Gastrocnemius medialis (tissue), 4 donors: Measurements from ENCODE around the gene ACADL. TPM values are rescaled to one million over a fixed set of nuclear protein-coding genes. Genes with fewer than 3 reads are reported as not detected.
A peak's percentile ranks its signal among the peaks of the same experiment; 100 is the strongest.

Experiments used
- ATAC-seq, 2 donors: fragments of 150-250 bp; one replicate each; pipeline ENCODE4 v1.9.1; 2016
- DNase-seq, 2 donors: peaks; one replicate each; pipeline ENCODE4 v3.0.0-alpha.2; 2019
- H3K27ac ChIP-seq, 4 donors: fragments of 200-600 bp; sonication (generic); 1 replicate in 1 of 4; 2 replicates in 3 of 4; pipeline ENCODE4 v1.5.1; 2016 to 2018; ENCODE audit warnings: mild to moderate bottlenecking in 2 of 4, moderate library complexity in 1 of 4
- H3K27me3 ChIP-seq, 3 donors: fragments of 200-600 bp; sonication (generic) in 2 of 3; 1 replicate in 1 of 3; 2 replicates in 2 of 3; pipeline versions ENCODE4 v1.5.1 to v1.6.0; 2016 to 2019; ENCODE audit warnings: mild to moderate bottlenecking in 1 of 3, moderate library complexity in 1 of 3
- H3K36me3 ChIP-seq, 2 donors: fragments of 200-600 bp; sonication (generic) in 1 of 2; one replicate each; pipeline ENCODE4 v1.5.1; 2017 to 2018
- H3K4me1 ChIP-seq, 2 donors: fragments of 200-600 bp; sonication (generic) in 1 of 2; one replicate each; pipeline ENCODE4 v1.5.1; 2016 to 2017; ENCODE audit warnings: mild to moderate bottlenecking in 2 of 2
- H3K4me3 ChIP-seq, 4 donors: fragments of 200-600 bp; sonication (generic) in 3 of 4; 1 replicate in 1 of 4; 2 replicates in 3 of 4; pipeline ENCODE4 v1.5.1; 2016 to 2019; ENCODE audit warnings: mild to moderate bottlenecking in 2 of 4
- H3K9me3 ChIP-seq, 3 donors: fragments of 200-600 bp; sonication (generic) in 2 of 3; 1 replicate in 1 of 3; 2 replicates in 2 of 3; pipeline ENCODE4 v1.5.1; 2016 to 2019
- CTCF ChIP-seq, 5 experiments: fragments of 450-650 bp in 3 of 5; fragments of 200-600 bp in 2 of 5; sonication (generic) in 2 of 5; IDR thresholded peaks in 4 of 5; conservative IDR thresholded peaks in 1 of 5; 1 replicate in 4 of 5; 2 replicates in 1 of 5; pipeline ENCODE4 v1.5.1; 2016 to 2019; ENCODE audit warnings: antibody characterized with exemption in 5 of 5, mild to moderate bottlenecking in 3 of 5, moderate library complexity in 3 of 5
- POLR2A ChIP-seq, 2 donors: fragments of 450-650 bp; IDR thresholded peaks; one replicate each; pipeline ENCODE4 v1.6.1; 2017; ENCODE audit warnings: antibody characterized with exemption in 2 of 2, mild to moderate bottlenecking in 2 of 2, moderate library complexity in 2 of 2
- in situ Hi-C, 4 donors: fragments of 200-750 bp; cut with MboI; loops; one replicate each; pipeline versions ENCODE4 v1.15.0 to v1.8.0; 2017; ENCODE audit warnings: low sequenced_read_pairs in 4 of 4
- intact Hi-C: fragments of 100-400 bp; cut with DNase I; formaldehyde crosslinking; loops from one replicate; pipeline ENCODE4 v1.15.1; 2023; ENCODE audit warnings: low total_unique reads
- total RNA-seq, 4 donors: library from RNA; depleted of rRNA; stranded (reverse); fragments of >200 nt; gene quantifications; one replicate each; pipeline versions ENCODE4 v1.1.0 to v1.2.3, GENCODE V29; 2016

ACADL gene
- total RNA-seq, 4 donors from 2014 or later = 1.6 to 8.2 (median 5.3) TPM

DNA sequence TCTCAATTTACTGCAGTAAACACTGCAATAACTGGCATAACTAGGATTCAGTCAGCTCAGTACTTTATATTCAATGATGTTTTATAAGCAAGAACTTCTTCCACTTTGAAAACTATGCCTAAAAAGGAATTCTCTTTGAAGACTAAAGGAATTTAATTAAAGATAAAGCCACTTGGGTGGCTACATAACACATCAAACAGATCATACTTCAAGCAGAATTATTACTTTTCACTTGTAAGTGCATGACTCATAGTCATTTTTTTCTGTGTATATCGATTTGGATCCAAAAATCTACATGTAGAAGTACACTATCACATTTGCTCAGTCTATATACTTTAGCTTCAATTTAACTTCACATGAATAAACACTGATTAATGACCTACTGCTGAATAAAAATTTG is 58.0 kb downstream of the ACADL start:
- no peaks in the 10 kb centered on the region for H3K9me3 ChIP-seq
- DNase-seq = no peak
- H3K36me3 ChIP-seq = no peaks in the 10 kb centered on the region
- no peak overlapping the region for H3K4me3 ChIP-seq
- peak overlapping the region; percentile 99 to 100 (median 100) for H3K27ac ChIP-seq
- ATAC-seq = no peak
- peaks cover 52 to 61% of the 10 kb centered on the region in 2 donors for H3K4me1 ChIP-seq
- TF ChIP-seq CTCF (IDR thresholded peaks at IDR 0.05 in 4 of 5, conservative IDR thresholded peaks at IDR 0.05 in 1 of 5) (no peak), POLR2A (IDR thresholded peaks at IDR 0.05) (no peak)
- intact Hi-C loops (no loop called here), in situ Hi-C loops (no loop called here)
- H3K27me3 ChIP-seq = no peaks in the 10 kb centered on the region

GRCh38 chr2:210162466-210163124 is 62.7 kb downstream of the ACADL start:
- ATAC-seq = no peak
- no peak overlapping the region for H3K4me3 ChIP-seq
- H3K36me3 ChIP-seq = no peaks in the 10 kb centered on the region
- H3K27ac ChIP-seq = peak overlapping the region in 3 of 4 donors; percentile 13 to 28 (median 21)
- in situ Hi-C loops = no loop called here
- no peak for DNase-seq
- no peaks in the 10 kb centered on the region for H3K27me3 ChIP-seq
- TF ChIP-seq CTCF (IDR thresholded peaks at IDR 0.05 in 4 of 5, conservative IDR thresholded peaks at IDR 0.05 in 1 of 5) (no peak), POLR2A (IDR thresholded peaks at IDR 0.05) (no peak)
- intact Hi-C loops = no loop called here
- H3K9me3 ChIP-seq = no peaks in the 10 kb centered on the region
- H3K4me1 ChIP-seq = peaks cover 44 to 45% of the 10 kb centered on the region in 2 donors

GRCh38 chr2:210159059-210159458 is 66.2 kb downstream of the ACADL start:
- intact Hi-C loops = no loop called here
- no peak overlapping the region for H3K27ac ChIP-seq
- H3K9me3 ChIP-seq = no peaks in the 10 kb centered on the region
- no peaks in the 10 kb centered on the region for H3K27me3 ChIP-seq
- H3K4me1 ChIP-seq = peaks cover 23 to 24% of the 10 kb centered on the region in 2 donors
- DNase-seq (no peak), ATAC-seq (no peak)
- in situ Hi-C loops = no loop called here
- peaks cover 0 to 4% of the 10 kb centered on the region in 2 donors for H3K36me3 ChIP-seq
- TF ChIP-seq CTCF (IDR thresholded peaks at IDR 0.05 in 4 of 5, conservative IDR thresholded peaks at IDR 0.05 in 1 of 5) = no peak
- TF ChIP-seq POLR2A (IDR thresholded peaks at IDR 0.05) = no peak
- H3K4me3 ChIP-seq = no peak overlapping the region

DNA sequence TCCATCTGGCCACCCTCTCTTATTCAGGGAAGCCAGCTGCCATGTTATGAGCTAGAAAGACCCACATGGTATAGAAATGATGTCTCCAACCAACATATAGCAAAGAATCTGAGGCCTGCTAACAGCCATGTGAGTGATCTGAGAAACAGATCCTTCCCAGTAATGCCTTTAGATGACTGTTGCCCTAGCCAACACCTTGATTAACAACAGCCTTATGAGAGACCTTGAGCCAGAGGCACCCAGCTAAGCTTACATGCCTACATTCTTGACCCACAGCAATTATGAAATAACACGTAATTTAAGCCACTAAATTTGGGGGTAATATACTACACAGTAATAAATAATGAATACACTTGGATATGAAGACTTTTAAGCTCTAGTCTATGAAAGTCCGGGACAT is 67.0 kb downstream of the ACADL start:
- Histone ChIP-seq H3K36me3 (peaks cover 0 to 12% of the 10 kb centered on the region in 2 donors), H3K4me3 (no peak overlapping the region), H3K4me1 (peaks cover 18 to 22% of the 10 kb centered on the region in 2 donors), H3K27me3 (no peaks in the 10 kb centered on the region), H3K9me3 (no peaks in the 10 kb centered on the region), H3K27ac (peak overlapping the region in 1 of 4 donors; percentile 3)
- intact Hi-C loops (no loop called here), in situ Hi-C loops (no loop called here)
- no peak for ATAC-seq
- TF ChIP-seq CTCF (IDR thresholded peaks at IDR 0.05 in 4 of 5, conservative IDR thresholded peaks at IDR 0.05 in 1 of 5) = no peak
- no peak for TF ChIP-seq POLR2A (IDR thresholded peaks at IDR 0.05)
- no peak for DNase-seq
